WERI-Rb-1 (cell line): Measurements from ENCODE around the gene MT1E.

Source experiments
- DNase-seq: peaks from one replicate; pipeline ENCODE4 v3.0.0-alpha.2; 2020
- H3K27ac ChIP-seq: fragments of 250-450 bp; sonication (Bioruptor Pico); 2 replicates; pipeline ENCODE4 v1.5.1; 2020; ENCODE audit warnings: mild to moderate bottlenecking, moderate library complexity
- H3K27me3 ChIP-seq: fragments of 250-450 bp; sonication (Bioruptor Pico); 2 replicates; pipeline ENCODE4 v1.5.1; 2021; ENCODE audit warnings: mild to moderate bottlenecking, low read depth, moderate library complexity; ENCODE audit not compliant: insufficient read depth, severe bottlenecking
- H3K36me3 ChIP-seq: fragments of 250-450 bp; sonication (Bioruptor Pico); 2 replicates; pipeline ENCODE4 v1.5.1; 2020; ENCODE audit warnings: mild to moderate bottlenecking, moderate library complexity
- H3K4me3 ChIP-seq: 2 replicates; pipeline ENCODE4 v1.5.1; 2011; ENCODE audit warnings: low read depth, mild to moderate bottlenecking, control low read depth, low read length
- H3K9me3 ChIP-seq: fragments of 250-450 bp; sonication (Bioruptor Pico); 2 replicates; pipeline ENCODE4 v1.5.1; 2021; ENCODE audit warnings: mild to moderate bottlenecking, moderate library complexity; ENCODE audit not compliant: severe bottlenecking
- TF ChIP-seq, protein P1 (sequence below): IDR thresholded peaks from 2 replicates; pipeline ENCODE4 v1.5.1; 2011; ENCODE audit warnings: low read depth, mild to moderate bottlenecking, control low read depth, inconsistent platforms, low read length

MT1E gene

DNA sequence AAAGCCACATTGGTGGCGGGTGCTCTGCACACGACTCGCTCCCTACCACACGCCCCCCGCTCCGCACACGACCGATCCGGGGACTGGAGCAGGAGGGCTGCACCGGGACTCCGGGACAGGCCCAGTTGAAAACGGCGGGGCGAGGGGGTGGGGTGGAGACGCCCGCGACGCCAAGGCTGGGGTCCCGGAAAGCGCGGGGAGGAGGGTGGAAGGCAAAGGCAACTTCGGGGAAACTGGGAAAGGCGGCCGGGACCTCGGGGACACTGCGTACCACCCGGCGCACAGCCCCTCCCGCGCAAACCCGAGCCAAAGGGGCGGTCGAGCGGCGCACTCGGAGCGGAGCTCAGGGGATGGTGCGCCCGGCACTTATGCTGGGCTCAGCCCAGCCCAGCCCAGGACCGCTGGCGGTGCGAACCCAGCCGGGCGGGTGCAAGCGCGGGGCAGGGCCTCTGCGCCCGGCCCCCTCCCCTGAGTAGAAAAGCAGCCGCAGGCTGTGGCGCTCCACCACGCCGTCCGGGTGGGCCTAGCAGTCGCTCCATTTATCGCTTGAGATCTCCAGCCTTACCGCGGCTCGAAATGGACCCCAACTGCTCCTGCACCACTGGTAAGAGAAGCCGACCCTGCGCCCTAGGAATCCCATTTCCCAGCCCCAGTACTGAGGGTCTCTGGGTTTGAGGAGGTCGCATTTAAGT is 6.7 kb downstream of the MT1E start, which contains the start of gene MT1M:
Gene MT1M (plus strand): TSS at position 504 of the 692 bp plus-strand sequence. CDS start 73 bp downstream, at position 577.
- no peaks in the 10 kb centered on the region for H3K36me3 ChIP-seq
- no peaks in the 10 kb centered on the region for H3K27me3 ChIP-seq
- no peak within 1 kb of the TSS for H3K27ac ChIP-seq
- no peak within 1 kb of the TSS for H3K4me3 ChIP-seq
- TF ChIP-seq, protein P1, sequence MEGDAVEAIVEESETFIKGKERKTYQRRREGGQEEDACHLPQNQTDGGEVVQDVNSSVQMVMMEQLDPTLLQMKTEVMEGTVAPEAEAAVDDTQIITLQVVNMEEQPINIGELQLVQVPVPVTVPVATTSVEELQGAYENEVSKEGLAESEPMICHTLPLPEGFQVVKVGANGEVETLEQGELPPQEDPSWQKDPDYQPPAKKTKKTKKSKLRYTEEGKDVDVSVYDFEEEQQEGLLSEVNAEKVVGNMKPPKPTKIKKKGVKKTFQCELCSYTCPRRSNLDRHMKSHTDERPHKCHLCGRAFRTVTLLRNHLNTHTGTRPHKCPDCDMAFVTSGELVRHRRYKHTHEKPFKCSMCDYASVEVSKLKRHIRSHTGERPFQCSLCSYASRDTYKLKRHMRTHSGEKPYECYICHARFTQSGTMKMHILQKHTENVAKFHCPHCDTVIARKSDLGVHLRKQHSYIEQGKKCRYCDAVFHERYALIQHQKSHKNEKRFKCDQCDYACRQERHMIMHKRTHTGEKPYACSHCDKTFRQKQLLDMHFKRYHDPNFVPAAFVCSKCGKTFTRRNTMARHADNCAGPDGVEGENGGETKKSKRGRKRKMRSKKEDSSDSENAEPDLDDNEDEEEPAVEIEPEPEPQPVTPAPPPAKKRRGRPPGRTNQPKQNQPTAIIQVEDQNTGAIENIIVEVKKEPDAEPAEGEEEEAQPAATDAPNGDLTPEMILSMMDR = no peak
- no peak for DNase-seq
- no peaks in the 10 kb centered on the region for H3K9me3 ChIP-seq

DNA sequence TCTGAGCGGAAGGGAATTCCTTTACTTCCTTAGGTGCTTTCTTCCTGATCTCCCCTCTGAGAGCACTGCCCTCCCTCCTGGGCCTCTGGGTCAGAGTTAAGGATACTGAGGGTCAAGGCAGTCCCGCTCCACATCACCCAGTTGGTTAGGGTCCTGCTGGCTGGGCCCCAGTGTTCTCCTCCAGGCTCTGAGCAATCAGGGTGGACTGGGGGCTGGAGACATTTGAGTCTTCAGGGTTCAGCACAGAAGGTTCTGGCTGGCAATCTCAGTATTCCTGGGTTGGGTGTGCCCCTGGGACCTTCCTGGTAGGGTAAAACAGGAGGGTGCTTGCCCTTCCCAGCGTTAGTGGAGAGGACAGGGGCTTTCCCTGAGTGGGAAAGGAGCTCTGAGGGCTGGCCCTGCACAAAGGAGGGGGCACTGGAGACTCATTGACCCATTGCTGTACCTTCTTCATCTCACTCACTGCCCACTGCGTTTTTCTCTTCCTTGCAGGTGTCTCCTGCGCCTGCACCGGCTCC is 7.3 kb downstream of the MT1E start:
- Histone ChIP-seq H3K27ac (no peak overlapping the region), H3K27me3 (no peaks in the 10 kb centered on the region), H3K9me3 (no peaks in the 10 kb centered on the region), H3K4me3 (no peak overlapping the region), H3K36me3 (no peaks in the 10 kb centered on the region)
- TF ChIP-seq, protein P1 = no peak
- no peak for DNase-seq

- Histone ChIP-seq H3K27me3 (no peaks in the 10 kb centered on the region), H3K4me3 (no peak overlapping the region), H3K9me3 (no peaks in the 10 kb centered on the region), H3K36me3 (no peaks in the 10 kb centered on the region), H3K27ac (no peak overlapping the region)
- TF ChIP-seq, protein P1 = no peak
- DNase-seq = no peak
These were observed 8.0 kb downstream of the MT1E start for GRCh38 chr16:56633535-56633934.

DNA sequence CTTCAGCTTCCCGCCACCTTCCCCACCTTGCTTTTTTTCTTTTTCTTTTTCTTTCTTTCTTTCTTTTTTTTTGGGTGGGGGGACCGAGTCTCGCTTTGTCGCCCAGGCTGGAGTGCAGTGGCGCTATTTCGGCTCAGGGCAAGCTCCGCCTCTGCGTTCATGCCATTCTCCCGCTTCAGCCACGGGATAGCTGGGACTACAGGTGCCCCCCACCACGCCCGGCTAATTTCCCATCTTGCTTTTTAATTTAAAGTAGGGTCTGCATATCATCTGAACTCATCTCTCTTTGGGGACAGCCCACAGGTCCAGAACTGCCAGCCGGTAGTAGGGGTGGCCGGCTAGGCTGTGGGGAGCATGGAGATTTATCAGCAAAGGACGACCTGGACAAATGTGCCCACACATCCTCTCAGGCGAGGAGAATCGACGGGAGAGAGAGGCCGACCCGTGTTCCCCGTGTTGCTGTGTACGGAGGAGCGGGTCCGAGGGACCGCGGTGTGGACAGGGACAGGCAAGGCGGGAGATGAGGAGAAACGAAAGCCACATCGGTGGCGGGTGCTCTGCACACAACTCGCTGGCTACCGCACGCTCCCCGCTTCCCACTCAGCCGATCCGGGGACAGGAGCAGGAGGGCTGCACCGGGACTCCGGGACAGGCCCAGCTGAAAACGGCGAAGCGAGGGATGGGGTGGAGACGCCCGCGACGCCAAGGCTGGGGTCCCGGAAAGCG is 9.3 kb downstream of the MT1E start:
- Histone ChIP-seq H3K27ac (no peak overlapping the region), H3K4me3 (no peak overlapping the region), H3K36me3 (no peaks in the 10 kb centered on the region), H3K27me3 (no peaks in the 10 kb centered on the region), H3K9me3 (no peaks in the 10 kb centered on the region)
- TF ChIP-seq, protein P1 = no peak
- no peak for DNase-seq

- no peak overlapping the region for H3K4me3 ChIP-seq
- DNase-seq = no peak
- H3K27me3 ChIP-seq = no peaks in the 10 kb centered on the region
- TF ChIP-seq, protein P1 = no peak
- H3K36me3 ChIP-seq = no peaks in the 10 kb centered on the region
- no peak overlapping the region for H3K27ac ChIP-seq
- no peaks in the 10 kb centered on the region for H3K9me3 ChIP-seq
These were observed 9.9 kb downstream of the MT1E start for GRCh38 chr16:56635441-56635967.
